22Rv1 (cell line): ENCODE results near the gene CISD3.

Source experiments
- H3K27ac ChIP-seq: fragments of 450-650 bp; 2 replicates; pipeline ENCODE4 v1.5.1; 2017
- CTCF ChIP-seq: fragments of 450-650 bp; IDR thresholded peaks from 2 replicates; pipeline ENCODE4 v1.5.1; 2017; ENCODE audit warnings: mild to moderate bottlenecking
- ZFX ChIP-seq: fragments of 450-650 bp; IDR thresholded peaks from 2 replicates; pipeline ENCODE4 v1.6.1; 2017; ENCODE audit warnings: antibody characterized with exemption, borderline replicate concordance

The CISD3 gene

GRCh38 chr17:38738007-38738662 lies 8.0 kb downstream of the CISD3 start:
- peak overlapping the region; percentile 95; the same call in 1 of the 2 replicates for H3K27ac ChIP-seq
- TF ChIP-seq CTCF: no peak
- TF ChIP-seq ZFX: no peak

- TF ChIP-seq CTCF: no peak
- no peak for TF ChIP-seq ZFX
Measured at GRCh38 chr17:38738686-38739085, 8.5 kb downstream of the CISD3 start.

GRCh38 chr17:38739305-38739704 lies 9.2 kb downstream of the CISD3 start:
- H3K27ac ChIP-seq: no peak overlapping the region
- TF ChIP-seq CTCF: no peak
- TF ChIP-seq ZFX: no peak

More at GRCh38 chr17:38738686-38739085, 8.5 kb downstream of the CISD3 start:
- no peak overlapping the region for H3K27ac ChIP-seq

GRCh38 chr17:38740044-38740443 lies 9.9 kb downstream of the CISD3 start:
- H3K27ac ChIP-seq: no peak overlapping the region
- TF ChIP-seq CTCF (no peak), ZFX (no peak)

GRCh38 chr17:38740806-38741205 lies 10.7 kb downstream of the CISD3 start:
- no peak for TF ChIP-seq ZFX
- TF ChIP-seq CTCF: no peak
- peak overlapping the region; percentile 99; the same call in 1 of the 2 replicates for H3K27ac ChIP-seq

GRCh38 chr17:38741461-38741860 lies 11.3 kb downstream of the CISD3 start:
- no peak for TF ChIP-seq CTCF
- TF ChIP-seq ZFX: no peak
- H3K27ac ChIP-seq: peak overlapping the region; percentile 99

GRCh38 chr17:38741921-38742410 lies 11.8 kb downstream of the CISD3 start:
- TF ChIP-seq ZFX: no peak
- TF ChIP-seq CTCF: no peak
- peak overlapping the region; percentile 99 for H3K27ac ChIP-seq
